HepG2 (cell line): ENCODE data around the gene SRSF7. TPM values are rescaled to one million over a fixed set of nuclear protein-coding genes. Genes with fewer than 3 reads are reported as not detected.

ENCODE experiments used
- ATF5 ChIP-seq: sonication (generic); formaldehyde crosslinking; IDR thresholded peaks from 2 replicates; pipeline ENCODE4 v1.4.0; 2020; ENCODE audit warnings: mild to moderate bottlenecking, low read depth, missing genetic modification reagents
- BRF2 ChIP-seq: sonication (generic); formaldehyde crosslinking; IDR thresholded peaks from 2 replicates; pipeline ENCODE4 v1.8.1; 2022; ENCODE audit warnings: mild to moderate bottlenecking, missing genetic modification reagents
- DMAP1 ChIP-seq: IDR thresholded peaks from 2 replicates; pipeline ENCODE4 v1.6.1; 2016
- MTF1 ChIP-seq: sonication (generic); formaldehyde crosslinking; IDR thresholded peaks from 2 replicates; pipeline ENCODE4 v1.5.0; 2020; ENCODE audit warnings: missing genetic modification reagents
- NFE2L1 ChIP-seq: sonication (generic); formaldehyde crosslinking; IDR thresholded peaks from 2 replicates; pipeline ENCODE4 v1.4.0; 2020; ENCODE audit warnings: missing genetic modification reagents, mild to moderate bottlenecking, borderline replicate concordance
- POGZ ChIP-seq: sonication (generic); formaldehyde crosslinking; IDR thresholded peaks from 2 replicates; pipeline ENCODE4 v1.4.0; 2020; ENCODE audit warnings: mild to moderate bottlenecking, missing genetic modification reagents
- SAP130 ChIP-seq: IDR thresholded peaks from 2 replicates; pipeline ENCODE4 v1.6.1; 2016; ENCODE audit warnings: low read depth
- TAF1 ChIP-seq: sonication (generic); formaldehyde crosslinking; IDR thresholded peaks from 2 replicates; pipeline ENCODE4 v1.4.0; 2020; ENCODE audit warnings: missing genetic modification reagents
- THAP11 ChIP-seq: IDR thresholded peaks from 2 replicates; pipeline ENCODE4 v1.6.1; 2016; ENCODE audit warnings: missing biosample characterization, missing genetic modification reagents
- U2AF2 ChIP-seq: fragments of 200-400 bp; formaldehyde crosslinking; IDR thresholded peaks from 2 replicates; pipeline ENCODE4 v1.6.1; 2017; ENCODE audit warnings: low read depth, mild to moderate bottlenecking, low read length
- ZBTB34 ChIP-seq: sonication (generic); formaldehyde crosslinking; IDR thresholded peaks from 2 replicates; pipeline ENCODE4 v1.8.0; 2022; ENCODE audit warnings: mild to moderate bottlenecking, missing genetic modification reagents
- ZNF10 ChIP-seq: sonication (generic); formaldehyde crosslinking; IDR thresholded peaks from 2 replicates; pipeline ENCODE4 v1.4.0; 2020; ENCODE audit warnings: mild to moderate bottlenecking, low read depth, missing genetic modification reagents, borderline replicate concordance
- ZNF124 ChIP-seq: sonication (generic); formaldehyde crosslinking; IDR thresholded peaks from 2 replicates; pipeline ENCODE4 v1.4.0; 2020; ENCODE audit warnings: missing genetic modification reagents
- ZNF44 ChIP-seq: sonication (generic); formaldehyde crosslinking; IDR thresholded peaks from 2 replicates; pipeline ENCODE4 v1.5.1; 2020; ENCODE audit warnings: mild to moderate bottlenecking, missing genetic modification reagents
- ZNF567 ChIP-seq: sonication (generic); formaldehyde crosslinking; IDR thresholded peaks from 2 replicates; pipeline ENCODE4 v1.8.1; 2023; ENCODE audit warnings: mild to moderate bottlenecking, missing genetic modification reagents, borderline replicate concordance
- ZNF572 ChIP-seq: sonication (generic); formaldehyde crosslinking; IDR thresholded peaks from 2 replicates; pipeline ENCODE4 v1.5.1; 2020; ENCODE audit warnings: mild to moderate bottlenecking, missing genetic modification reagents
- ZNF607 ChIP-seq: sonication (generic); formaldehyde crosslinking; IDR thresholded peaks from 2 replicates; pipeline ENCODE4 v1.5.1; 2020; ENCODE audit warnings: missing genetic modification reagents, mild to moderate bottlenecking, borderline replicate concordance
- ZNF770 ChIP-seq: sonication (generic); formaldehyde crosslinking; IDR thresholded peaks from 2 replicates; pipeline ENCODE4 v1.5.0; 2020; ENCODE audit warnings: mild to moderate bottlenecking, missing genetic modification reagents
- ZSCAN9 ChIP-seq: IDR thresholded peaks from 2 replicates; pipeline ENCODE4 v1.6.1; 2016; ENCODE audit warnings: borderline replicate concordance
- polyA plus RNA-seq, 8 experiments: library from polyadenylated mRNA; depleted of rRNA in 3 of 8; stranded (reverse) in 7 of 8; unstranded in 1 of 8; fragments of >200 nt; fragmentation: Illumina TruSeq in 4 of 8; extraction: Trizol in 4 of 8; gene quantifications; 2 replicates each; pipeline versions ENCODE4 v1.2.1 to v1.2.3, GENCODE V29; 2011 to 2016; ENCODE audit warnings: low read depth in 4 of 8, missing spikeins in 1 of 8, mixed read lengths in 1 of 8; ENCODE audit not compliant: insufficient read depth in 1 of 8
- total RNA-seq, 5 experiments: library from RNA; depleted of rRNA; stranded (reverse); fragments of >200 nt; fragmentation: Illumina TruSeq; extraction: Trizol; gene quantifications; 2 replicates each; pipeline ENCODE4 v1.2.3, GENCODE V29; 2016; ENCODE audit warnings: low read depth in 1 of 5
- TF ChIP-seq, protein P1 (sequence below): sonication (generic); formaldehyde crosslinking; IDR thresholded peaks from 2 replicates; pipeline ENCODE4 v1.4.0; 2020; ENCODE audit warnings: missing genetic modification reagents, borderline replicate concordance

The SRSF7 gene
- total and polyA plus RNA-seq, 2 of the 13 experiments (the other 11 are each of a cell fraction or from before 2014, with no cell fraction given): 172 to 275 TPM

- TF ChIP-seq, protein P1, sequence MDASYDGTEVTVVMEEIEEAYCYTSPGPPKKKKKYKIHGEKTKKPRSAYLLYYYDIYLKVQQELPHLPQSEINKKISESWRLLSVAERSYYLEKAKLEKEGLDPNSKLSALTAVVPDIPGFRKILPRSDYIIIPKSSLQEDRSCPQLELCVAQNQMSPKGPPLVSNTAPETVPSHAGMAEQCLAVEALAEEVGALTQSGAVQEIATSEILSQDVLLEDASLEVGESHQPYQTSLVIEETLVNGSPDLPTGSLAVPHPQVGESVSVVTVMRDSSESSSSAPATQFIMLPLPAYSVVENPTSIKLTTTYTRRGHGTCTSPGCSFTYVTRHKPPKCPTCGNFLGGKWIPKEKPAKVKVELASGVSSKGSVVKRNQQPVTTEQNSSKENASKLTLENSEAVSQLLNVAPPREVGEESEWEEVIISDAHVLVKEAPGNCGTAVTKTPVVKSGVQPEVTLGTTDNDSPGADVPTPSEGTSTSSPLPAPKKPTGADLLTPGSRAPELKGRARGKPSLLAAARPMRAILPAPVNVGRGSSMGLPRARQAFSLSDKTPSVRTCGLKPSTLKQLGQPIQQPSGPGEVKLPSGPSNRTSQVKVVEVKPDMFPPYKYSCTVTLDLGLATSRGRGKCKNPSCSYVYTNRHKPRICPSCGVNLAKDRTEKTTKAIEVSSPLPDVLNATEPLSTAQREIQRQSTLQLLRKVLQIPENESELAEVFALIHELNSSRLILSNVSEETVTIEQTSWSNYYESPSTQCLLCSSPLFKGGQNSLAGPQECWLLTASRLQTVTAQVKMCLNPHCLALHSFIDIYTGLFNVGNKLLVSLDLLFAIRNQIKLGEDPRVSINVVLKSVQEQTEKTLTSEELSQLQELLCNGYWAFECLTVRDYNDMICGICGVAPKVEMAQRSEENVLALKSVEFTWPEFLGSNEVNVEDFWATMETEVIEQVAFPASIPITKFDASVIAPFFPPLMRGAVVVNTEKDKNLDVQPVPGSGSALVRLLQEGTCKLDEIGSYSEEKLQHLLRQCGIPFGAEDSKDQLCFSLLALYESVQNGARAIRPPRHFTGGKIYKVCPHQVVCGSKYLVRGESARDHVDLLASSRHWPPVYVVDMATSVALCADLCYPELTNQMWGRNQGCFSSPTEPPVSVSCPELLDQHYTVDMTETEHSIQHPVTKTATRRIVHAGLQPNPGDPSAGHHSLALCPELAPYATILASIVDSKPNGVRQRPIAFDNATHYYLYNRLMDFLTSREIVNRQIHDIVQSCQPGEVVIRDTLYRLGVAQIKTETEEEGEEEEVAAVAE (CRISPR knock-in tag): no peak; the same call in 1 of the 2 replicates
- no peak for TF ChIP-seq DMAP1 (CRISPR knock-in tag)
- no peak for TF ChIP-seq THAP11
- TF ChIP-seq ATF5 (CRISPR knock-in tag): no peak
- TF ChIP-seq POGZ (CRISPR knock-in tag): no peak
- no peak for TF ChIP-seq ZNF124 (CRISPR knock-in tag)
- TF ChIP-seq ZNF567 (CRISPR knock-in tag): no peak
- TF ChIP-seq SAP130 (CRISPR knock-in tag): peak; percentile 45; the same call in 1 of the 2 replicates
- no peak for TF ChIP-seq ZNF44 (CRISPR knock-in tag)
- TF ChIP-seq ZSCAN9 (CRISPR knock-in tag): no peak
- no peak for TF ChIP-seq TAF1 (CRISPR knock-in tag)
- peak; percentile 22; the same call in 1 of the 2 replicates for TF ChIP-seq ZNF572 (CRISPR knock-in tag)
- peak; percentile 14; the same call in 1 of the 2 replicates for TF ChIP-seq ZNF607 (CRISPR knock-in tag)
- 0 out of 2 replicates have a peak, but pooled peaks have one; percentile 36 for TF ChIP-seq BRF2 (CRISPR knock-in tag)
- no peak for TF ChIP-seq ZNF770 (CRISPR knock-in tag)
- TF ChIP-seq MTF1 (CRISPR knock-in tag): no peak; the same call in 1 of the 2 replicates
- no peak for TF ChIP-seq NFE2L1
- TF ChIP-seq ZBTB34 (CRISPR knock-in tag): no peak
- no peak for TF ChIP-seq ZNF10 (CRISPR knock-in tag)
- no peak for TF ChIP-seq U2AF2
These were observed 910 bp downstream of the SRSF7 start (continued) for GRCh38 chr2:38750011-38750890.
